HepG2 (cell line): Measurements from ENCODE around the gene POC1A. TPM values are rescaled to one million over a fixed set of nuclear protein-coding genes. Genes with fewer than 3 reads are reported as not detected.

ENCODE experiments used
- CBFB ChIP-seq: sonication (generic); formaldehyde crosslinking; IDR thresholded peaks from 2 replicates; pipeline ENCODE4 v1.4.0; 2020; ENCODE audit warnings: missing genetic modification reagents
- KLF15 ChIP-seq: sonication (generic); formaldehyde crosslinking; IDR thresholded peaks from 2 replicates; pipeline ENCODE4 v1.8.1; 2023; ENCODE audit warnings: borderline replicate concordance, mild to moderate bottlenecking, inconsistent platforms, missing genetic modification reagents, mixed read lengths
- KMT2A ChIP-seq: sonication (generic); formaldehyde crosslinking; IDR thresholded peaks from 2 replicates; pipeline ENCODE4 v1.4.0; 2020; ENCODE audit warnings: missing genetic modification reagents
- NBN ChIP-seq: fragments of 450-650 bp; conservative IDR thresholded peaks from 2 replicates; pipeline ENCODE4 v1.6.1; 2017
- RNF219 ChIP-seq: sonication (generic); formaldehyde crosslinking; IDR thresholded peaks from 2 replicates; pipeline ENCODE4 v1.5.0; 2020; ENCODE audit warnings: mild to moderate bottlenecking, missing genetic modification reagents
- SP4 ChIP-seq: sonication (generic); formaldehyde crosslinking; IDR thresholded peaks from 2 replicates; pipeline ENCODE4 v1.8.1; 2023; ENCODE audit warnings: mild to moderate bottlenecking, missing genetic modification reagents
- TAF15 ChIP-seq: fragments of 200-400 bp; formaldehyde crosslinking; IDR thresholded peaks from one replicate; pipeline ENCODE4 v1.6.1; 2018; ENCODE audit warnings: mild to moderate bottlenecking, low read depth, low read length; ENCODE audit not compliant: poor library complexity, severe bottlenecking
- ZBTB21 ChIP-seq: sonication (generic); formaldehyde crosslinking; IDR thresholded peaks from 2 replicates; pipeline ENCODE4 v1.4.0; 2020; ENCODE audit warnings: missing genetic modification reagents
- ZHX1 ChIP-seq: sonication (generic); formaldehyde crosslinking; IDR thresholded peaks from 2 replicates; pipeline ENCODE4 v1.8.1; 2022; ENCODE audit warnings: low read depth, mild to moderate bottlenecking, missing genetic modification reagents
- ZNF224 ChIP-seq: sonication (generic); formaldehyde crosslinking; IDR thresholded peaks from 2 replicates; pipeline ENCODE4 v1.5.0; 2020; ENCODE audit warnings: mild to moderate bottlenecking, missing genetic modification reagents
- ZNF484 ChIP-seq: sonication (generic); formaldehyde crosslinking; IDR thresholded peaks from 2 replicates; pipeline ENCODE4 v1.5.1; 2020; ENCODE audit warnings: mild to moderate bottlenecking, low read depth, missing genetic modification reagents, borderline replicate concordance
- ZNF510 ChIP-seq: sonication (generic); formaldehyde crosslinking; IDR thresholded peaks from 2 replicates; pipeline ENCODE4 v1.4.0; 2020; ENCODE audit warnings: low read depth, mild to moderate bottlenecking, missing genetic modification reagents
- ZNF652 ChIP-seq: IDR thresholded peaks from 2 replicates; pipeline ENCODE4 v1.6.1; 2016; ENCODE audit warnings: low read depth, borderline replicate concordance
- ZNF737 ChIP-seq: sonication (generic); formaldehyde crosslinking; IDR thresholded peaks from 2 replicates; pipeline ENCODE4 v1.5.0; 2020; ENCODE audit warnings: missing genetic modification reagents, mild to moderate bottlenecking, borderline replicate concordance
- ZNF775 ChIP-seq: sonication (generic); formaldehyde crosslinking; IDR thresholded peaks from 2 replicates; pipeline ENCODE4 v1.4.0; 2020; ENCODE audit warnings: missing genetic modification reagents, mild to moderate bottlenecking, moderate library complexity, borderline replicate concordance
- polyA plus RNA-seq, 8 experiments: library from polyadenylated mRNA; depleted of rRNA in 3 of 8; stranded (reverse) in 7 of 8; unstranded in 1 of 8; fragments of >200 nt; fragmentation: Illumina TruSeq in 4 of 8; extraction: Trizol in 4 of 8; gene quantifications; 2 replicates each; pipeline versions ENCODE4 v1.2.1 to v1.2.3, GENCODE V29; 2011 to 2016; ENCODE audit warnings: low read depth in 4 of 8, missing spikeins in 1 of 8, mixed read lengths in 1 of 8; ENCODE audit not compliant: insufficient read depth in 1 of 8
- total RNA-seq, 5 experiments: library from RNA; depleted of rRNA; stranded (reverse); fragments of >200 nt; fragmentation: Illumina TruSeq; extraction: Trizol; gene quantifications; 2 replicates each; pipeline ENCODE4 v1.2.3, GENCODE V29; 2016; ENCODE audit warnings: low read depth in 1 of 5
- TF ChIP-seq, protein P1 (sequence below): IDR thresholded peaks from 2 replicates; pipeline ENCODE4 v1.4.0; 2020; ENCODE audit warnings: mild to moderate bottlenecking, missing genetic modification reagents

POC1A gene
- total and polyA plus RNA-seq, 2 of the 13 experiments (the other 11 are each of a cell fraction or from before 2014, with no cell fraction given) = 14.6 to 20.0 TPM

DNA sequence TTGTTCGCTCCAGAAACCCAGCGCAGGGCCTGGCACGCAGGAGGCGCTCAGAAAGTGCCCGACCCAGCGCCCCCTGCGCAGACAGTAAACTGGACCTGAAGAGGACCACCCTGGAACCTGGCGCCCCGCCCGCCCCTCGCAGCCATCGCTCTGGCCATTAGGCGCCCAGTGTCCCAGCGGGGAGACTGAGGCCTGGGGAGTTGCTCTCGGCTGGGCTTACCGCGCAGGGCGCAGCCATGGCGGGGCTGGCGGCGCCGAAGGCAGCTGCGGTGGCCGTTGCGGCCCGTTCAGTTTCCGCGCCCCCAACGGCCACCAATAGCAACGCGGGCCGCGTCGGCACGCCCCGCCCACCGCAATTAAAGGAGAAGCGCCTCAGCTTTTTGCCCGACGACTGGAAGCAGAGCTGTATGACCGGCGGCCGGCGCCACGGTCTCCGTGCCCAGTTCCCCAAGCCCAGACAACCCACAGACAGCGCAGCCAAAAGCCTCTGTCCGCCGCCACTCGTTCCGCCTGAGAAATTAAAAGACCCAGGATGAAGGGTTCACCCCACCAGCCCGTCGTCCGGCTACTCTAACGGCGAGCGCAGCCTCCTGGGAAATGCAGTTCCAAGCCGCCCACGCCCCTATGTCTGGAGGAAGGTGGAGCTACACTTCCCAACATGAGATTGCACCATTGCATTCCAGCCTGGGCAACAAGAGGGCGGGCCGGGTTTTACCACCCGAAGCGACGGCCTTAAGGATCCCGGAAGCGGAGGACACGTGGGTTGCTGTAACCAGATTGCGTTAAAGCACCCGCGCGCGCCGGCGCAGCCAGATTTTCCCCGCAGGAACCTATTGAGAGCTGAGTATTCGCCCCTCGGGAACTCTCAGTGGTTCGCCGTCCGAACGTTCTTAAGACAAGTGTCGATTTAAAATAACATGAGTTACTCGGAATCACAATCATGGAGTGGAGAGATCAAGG is at the start of gene POC1A (continued):
- TF ChIP-seq, protein P1, sequence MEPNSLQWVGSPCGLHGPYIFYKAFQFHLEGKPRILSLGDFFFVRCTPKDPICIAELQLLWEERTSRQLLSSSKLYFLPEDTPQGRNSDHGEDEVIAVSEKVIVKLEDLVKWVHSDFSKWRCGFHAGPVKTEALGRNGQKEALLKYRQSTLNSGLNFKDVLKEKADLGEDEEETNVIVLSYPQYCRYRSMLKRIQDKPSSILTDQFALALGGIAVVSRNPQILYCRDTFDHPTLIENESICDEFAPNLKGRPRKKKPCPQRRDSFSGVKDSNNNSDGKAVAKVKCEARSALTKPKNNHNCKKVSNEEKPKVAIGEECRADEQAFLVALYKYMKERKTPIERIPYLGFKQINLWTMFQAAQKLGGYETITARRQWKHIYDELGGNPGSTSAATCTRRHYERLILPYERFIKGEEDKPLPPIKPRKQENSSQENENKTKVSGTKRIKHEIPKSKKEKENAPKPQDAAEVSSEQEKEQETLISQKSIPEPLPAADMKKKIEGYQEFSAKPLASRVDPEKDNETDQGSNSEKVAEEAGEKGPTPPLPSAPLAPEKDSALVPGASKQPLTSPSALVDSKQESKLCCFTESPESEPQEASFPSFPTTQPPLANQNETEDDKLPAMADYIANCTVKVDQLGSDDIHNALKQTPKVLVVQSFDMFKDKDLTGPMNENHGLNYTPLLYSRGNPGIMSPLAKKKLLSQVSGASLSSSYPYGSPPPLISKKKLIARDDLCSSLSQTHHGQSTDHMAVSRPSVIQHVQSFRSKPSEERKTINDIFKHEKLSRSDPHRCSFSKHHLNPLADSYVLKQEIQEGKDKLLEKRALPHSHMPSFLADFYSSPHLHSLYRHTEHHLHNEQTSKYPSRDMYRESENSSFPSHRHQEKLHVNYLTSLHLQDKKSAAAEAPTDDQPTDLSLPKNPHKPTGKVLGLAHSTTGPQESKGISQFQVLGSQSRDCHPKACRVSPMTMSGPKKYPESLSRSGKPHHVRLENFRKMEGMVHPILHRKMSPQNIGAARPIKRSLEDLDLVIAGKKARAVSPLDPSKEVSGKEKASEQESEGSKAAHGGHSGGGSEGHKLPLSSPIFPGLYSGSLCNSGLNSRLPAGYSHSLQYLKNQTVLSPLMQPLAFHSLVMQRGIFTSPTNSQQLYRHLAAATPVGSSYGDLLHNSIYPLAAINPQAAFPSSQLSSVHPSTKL (CRISPR knock-in tag) = peak; percentile 58; the same call in 1 of the 2 replicates
- TF ChIP-seq TAF15 (no peak), ZNF224 (CRISPR knock-in tag) (no peak), ZNF484 (CRISPR knock-in tag) (no peak), SP4 (CRISPR knock-in tag) (peak; percentile 66; the same call in 1 of the 2 replicates), ZNF652 (CRISPR knock-in tag) (no peak; the same call in 1 of the 2 replicates), NBN (no peak), ZNF775 (CRISPR knock-in tag) (no peak), KMT2A (no peak), ZNF510 (CRISPR knock-in tag) (no peak), RNF219 (CRISPR knock-in tag) (no peak), ZBTB21 (CRISPR knock-in tag) (0 out of 2 replicates have a peak, but pooled peaks have one; percentile 16), ZHX1 (CRISPR knock-in tag) (no peak; the same call in 1 of the 2 replicates), ZNF737 (no peak), KLF15 (CRISPR knock-in tag) (no peak; the same call in 1 of the 2 replicates), CBFB (no peak)
